HG02678 (cell line): Measurements from ENCODE around the gene NAA35.
"Not testable (repeated sequence)": the region's sequence is repeated elsewhere in the genome, so short reads cannot be mapped to it uniquely, and the experiment has no call there.

Experiments
- ATAC-seq: cut with Tn5 transposase; IDR thresholded peaks from one replicate; pipeline ENCODE4 v1.9.1; 2021; ENCODE audit warnings: mild to moderate bottlenecking, moderate library complexity; ENCODE audit not compliant: unreplicated experiment

Gene NAA35

DNA sequence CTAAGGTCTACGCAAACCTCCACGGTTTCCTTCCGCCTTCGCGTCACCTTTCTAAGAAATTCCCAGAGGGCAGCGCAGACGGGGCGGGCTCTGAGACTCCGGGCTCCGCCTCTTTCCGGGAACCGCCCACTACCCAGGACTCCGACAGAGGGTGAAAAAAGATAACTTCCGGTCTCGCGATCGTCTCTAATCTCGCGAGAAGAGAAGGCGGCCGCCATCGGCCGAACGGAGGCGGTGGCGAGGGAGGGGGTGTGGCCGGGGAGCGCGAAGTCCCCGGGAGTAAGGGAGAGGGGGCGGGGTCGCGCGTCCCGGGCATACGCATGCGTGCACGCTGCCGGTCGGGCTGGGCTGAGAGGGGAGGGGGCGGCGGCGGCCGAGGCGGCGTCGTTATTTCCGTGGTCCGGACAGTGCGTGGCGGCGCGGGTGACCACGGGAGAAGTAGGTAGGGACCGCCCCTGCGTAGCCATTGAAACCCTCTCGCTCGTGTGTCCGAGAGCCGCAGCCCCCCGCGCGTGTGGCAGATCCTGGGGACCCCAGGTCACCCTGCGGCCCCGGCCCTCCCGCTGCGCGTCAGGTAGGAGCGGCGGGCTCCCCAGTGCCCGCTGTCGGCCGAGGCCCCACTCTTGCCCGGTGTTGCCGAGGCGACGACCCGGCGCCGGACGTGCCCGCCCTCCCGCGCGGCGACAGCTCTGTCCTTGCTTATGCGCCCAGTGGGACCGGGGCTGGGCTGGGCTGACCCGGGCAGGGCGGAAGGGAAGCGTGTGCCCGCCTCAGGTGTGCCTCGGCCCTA is at the start of gene NAA35:
TSS of gene NAA35 (plus strand) at position 315 of the 790 bp plus-strand sequence. CDS start 1,014 bp downstream, outside the sequence.
- peak; percentile 87 for ATAC-seq

GRCh38 chr9:85892401-85892800 is 48.5 kb upstream of the NAA35 start:
- no peak for ATAC-seq

GRCh38 chr9:85895685-85896084 is 45.3 kb upstream of the NAA35 start:
- peak; percentile 66 for ATAC-seq

DNA sequence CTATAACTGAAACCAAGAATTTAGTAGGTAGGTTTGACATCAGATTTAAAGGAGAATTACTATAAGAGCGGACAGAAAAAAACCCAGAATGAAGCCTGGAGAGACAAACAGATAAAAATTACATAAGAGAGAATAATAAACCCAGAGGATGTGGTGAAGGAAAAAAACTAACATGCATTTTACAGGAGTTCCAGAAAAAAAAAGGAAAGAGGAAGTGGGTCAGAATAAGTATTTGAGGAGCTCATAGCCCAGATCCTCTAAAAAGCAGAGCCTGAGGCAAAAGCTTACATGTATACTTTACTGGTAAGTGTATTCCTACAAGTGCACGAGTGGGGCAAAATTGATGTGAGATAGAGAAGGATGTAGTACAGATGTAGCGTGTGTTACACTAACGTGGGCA is 43.1 kb upstream of the NAA35 start:
- no peak for ATAC-seq

DNA sequence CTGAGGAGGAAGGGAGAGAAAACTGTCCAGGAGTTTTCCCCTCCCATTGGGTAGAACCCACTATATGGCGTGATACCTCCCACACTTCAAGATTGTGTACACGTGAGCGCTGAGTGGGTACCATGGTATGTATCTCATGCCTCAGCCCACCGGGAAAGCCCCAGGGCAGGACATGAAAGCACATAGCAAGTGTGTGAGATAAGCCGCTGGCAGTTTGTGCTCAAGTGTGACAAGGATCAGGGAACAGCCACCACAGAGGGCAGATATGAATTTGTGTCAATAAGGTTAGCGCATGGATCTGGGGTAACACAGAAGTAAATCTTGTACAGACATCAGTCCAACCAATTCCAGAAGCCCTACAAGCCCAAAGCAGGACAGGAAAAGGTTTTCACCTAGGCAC is 42.6 kb upstream of the NAA35 start:
- no peak for ATAC-seq

DNA sequence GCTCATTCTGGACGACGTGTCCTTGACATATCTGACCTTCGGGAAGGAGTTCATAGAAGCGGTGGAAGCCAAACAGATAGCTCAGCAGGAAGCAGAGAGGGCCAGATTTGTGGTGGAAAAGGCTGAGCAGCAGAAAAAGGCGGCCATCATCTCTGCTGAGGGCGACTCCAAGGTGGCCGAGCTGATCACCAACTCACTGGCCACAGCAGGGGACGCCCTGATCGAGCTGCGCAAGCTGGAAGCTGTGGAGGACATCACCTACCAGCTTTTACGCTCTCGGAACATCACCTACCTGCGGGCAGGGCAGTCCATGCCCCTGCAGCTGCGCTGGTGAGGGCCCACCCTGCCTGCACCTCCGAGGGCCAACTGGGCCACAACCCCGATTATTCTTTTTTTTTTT is 41.6 kb upstream of the NAA35 start:
- no peak for ATAC-seq

DNA sequence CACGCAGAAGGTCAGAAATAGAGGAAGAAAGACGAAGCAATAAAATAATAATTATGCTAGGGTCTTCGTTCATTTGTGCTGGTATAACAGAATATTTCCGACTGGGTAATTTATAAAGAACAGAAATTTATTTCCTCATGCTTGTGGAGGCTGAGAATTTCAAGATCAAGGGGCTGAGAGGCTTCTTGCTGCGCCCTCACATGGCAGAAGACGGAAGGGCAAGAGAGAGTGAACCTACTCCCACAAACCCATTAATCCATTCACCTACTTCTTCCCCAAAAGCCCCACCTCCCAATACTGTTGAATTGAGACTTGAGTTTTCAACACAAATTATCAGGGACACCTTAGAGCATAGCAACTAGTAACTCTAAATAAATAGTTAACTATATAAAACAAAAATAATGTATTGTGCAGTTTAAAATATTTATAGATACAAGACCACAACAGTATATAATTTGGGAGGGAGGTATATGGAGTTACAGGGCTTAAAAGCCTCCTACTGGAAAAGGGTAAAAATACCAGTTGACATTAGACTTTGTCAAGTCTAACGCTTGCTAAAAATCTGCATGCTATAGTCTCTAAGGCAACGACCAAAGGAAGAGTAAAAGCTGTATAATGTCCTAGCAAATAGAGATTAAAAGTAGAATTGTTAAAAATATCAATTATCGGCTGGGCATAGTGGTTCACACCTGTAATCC is 40.3 kb upstream of the NAA35 start:
- ATAC-seq: peak; percentile 57

- no peak for ATAC-seq
These were observed 36.0 kb upstream of the NAA35 start for GRCh38 chr9:85904975-85905374.

DNA sequence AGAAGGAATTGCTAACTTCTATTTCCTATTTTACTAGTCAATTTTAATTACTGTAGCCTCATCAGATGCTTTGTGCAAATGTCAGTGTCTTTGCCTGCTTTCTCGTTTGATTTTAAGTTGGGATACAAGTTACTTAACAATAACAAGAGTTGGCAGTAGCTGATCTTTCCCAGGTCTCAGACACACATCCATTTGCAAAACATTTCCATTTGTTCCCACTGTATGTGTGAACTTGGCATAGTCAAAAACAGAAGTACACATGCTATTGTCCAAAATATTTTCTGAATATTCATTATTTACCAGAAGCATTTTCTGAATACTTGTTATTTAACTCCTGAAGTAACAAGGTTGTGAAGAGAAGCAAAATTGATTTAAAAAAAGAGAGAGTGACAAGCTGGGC is 35.0 kb upstream of the NAA35 start:
- ATAC-seq: no peak

- ATAC-seq: no peak
These were observed 31.6 kb upstream of the NAA35 start for GRCh38 chr9:85909390-85909789.

GRCh38 chr9:85914108-85914507 is 26.8 kb upstream of the NAA35 start:
- ATAC-seq: no peak

DNA sequence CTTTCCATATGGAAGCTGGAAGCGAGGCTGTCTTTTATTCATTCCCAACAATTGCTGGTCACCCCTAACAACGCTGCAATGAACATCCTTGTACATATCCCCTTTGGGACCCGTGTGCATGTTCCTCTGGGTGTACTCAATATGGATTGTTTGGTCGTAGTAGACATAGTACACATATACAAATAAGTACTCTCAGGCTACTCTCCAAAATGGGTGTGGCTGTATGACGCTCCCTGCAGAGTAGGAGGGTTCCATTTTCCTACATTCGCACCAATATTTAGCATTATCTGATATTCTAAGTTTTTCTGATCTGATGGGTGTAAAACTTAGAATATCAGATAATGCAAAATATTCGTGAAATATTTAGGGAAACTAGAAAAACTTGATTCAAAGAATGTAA is 23.2 kb upstream of the NAA35 start:
- no peak for ATAC-seq

DNA sequence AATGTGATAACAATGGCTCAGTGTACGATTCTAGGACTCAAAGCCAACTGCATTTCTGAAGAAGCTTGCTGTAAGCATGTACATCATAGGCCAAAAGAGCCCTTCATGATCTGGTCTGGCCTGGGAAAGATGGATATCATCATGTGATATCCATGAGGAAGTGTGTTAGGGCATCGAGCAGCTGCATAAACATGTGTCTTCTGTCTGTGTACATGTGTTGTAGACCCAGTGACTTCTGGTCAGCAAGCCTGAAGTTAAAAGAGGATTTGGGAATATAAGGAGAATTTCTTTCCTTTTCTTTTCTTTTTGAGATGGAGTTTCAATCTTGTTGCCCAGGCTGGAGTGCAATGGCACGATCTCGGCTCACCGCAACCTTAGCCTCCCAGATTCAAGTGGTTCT is 15.5 kb upstream of the NAA35 start:
- no peak for ATAC-seq

- no peak for ATAC-seq
These were observed 13.9 kb upstream of the NAA35 start for GRCh38 chr9:85927076-85927475.

DNA sequence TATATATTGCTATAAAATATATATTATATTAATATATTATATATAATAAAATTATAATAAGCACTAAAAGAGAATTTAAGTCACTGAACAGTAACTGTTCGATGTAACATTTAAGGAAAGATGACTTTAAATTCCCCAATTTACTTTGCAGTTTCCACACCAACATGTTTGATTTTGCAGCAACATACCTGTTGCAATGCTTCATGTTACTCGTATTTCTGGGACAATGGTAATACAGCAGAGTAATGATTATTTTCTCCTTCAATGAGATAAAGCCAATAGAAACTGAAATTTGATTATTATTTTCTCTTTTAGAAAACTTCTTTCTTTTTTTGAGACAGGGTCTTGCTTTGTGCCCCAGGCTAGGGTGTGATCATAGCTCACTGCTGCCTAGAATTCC is 9.5 kb upstream of the NAA35 start:
- ATAC-seq: no peak

- ATAC-seq: not testable (repeated sequence)
These were observed 5.0 kb upstream of the NAA35 start for GRCh38 chr9:85935950-85936349.

- no peak for ATAC-seq
These were observed 593 bp upstream of the NAA35 start for GRCh38 chr9:85940275-85940831.

DNA sequence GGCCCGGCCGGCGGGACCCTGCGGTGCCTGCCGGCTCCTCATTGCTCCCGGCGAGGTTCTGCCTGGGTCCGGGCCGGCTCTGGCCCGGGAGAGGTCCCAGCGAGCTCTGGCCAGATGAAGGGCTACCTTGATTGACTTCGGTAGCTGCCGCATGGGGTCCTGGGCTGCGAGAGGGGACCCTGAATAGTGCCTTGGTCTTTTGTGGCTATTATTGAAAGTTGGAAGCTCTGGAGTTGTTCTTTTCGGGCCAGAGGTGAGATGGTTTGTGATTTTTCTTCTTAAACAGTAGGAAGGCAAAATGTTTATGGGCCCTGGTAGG is 635 bp downstream of the NAA35 start:
- ATAC-seq: no peak

DNA sequence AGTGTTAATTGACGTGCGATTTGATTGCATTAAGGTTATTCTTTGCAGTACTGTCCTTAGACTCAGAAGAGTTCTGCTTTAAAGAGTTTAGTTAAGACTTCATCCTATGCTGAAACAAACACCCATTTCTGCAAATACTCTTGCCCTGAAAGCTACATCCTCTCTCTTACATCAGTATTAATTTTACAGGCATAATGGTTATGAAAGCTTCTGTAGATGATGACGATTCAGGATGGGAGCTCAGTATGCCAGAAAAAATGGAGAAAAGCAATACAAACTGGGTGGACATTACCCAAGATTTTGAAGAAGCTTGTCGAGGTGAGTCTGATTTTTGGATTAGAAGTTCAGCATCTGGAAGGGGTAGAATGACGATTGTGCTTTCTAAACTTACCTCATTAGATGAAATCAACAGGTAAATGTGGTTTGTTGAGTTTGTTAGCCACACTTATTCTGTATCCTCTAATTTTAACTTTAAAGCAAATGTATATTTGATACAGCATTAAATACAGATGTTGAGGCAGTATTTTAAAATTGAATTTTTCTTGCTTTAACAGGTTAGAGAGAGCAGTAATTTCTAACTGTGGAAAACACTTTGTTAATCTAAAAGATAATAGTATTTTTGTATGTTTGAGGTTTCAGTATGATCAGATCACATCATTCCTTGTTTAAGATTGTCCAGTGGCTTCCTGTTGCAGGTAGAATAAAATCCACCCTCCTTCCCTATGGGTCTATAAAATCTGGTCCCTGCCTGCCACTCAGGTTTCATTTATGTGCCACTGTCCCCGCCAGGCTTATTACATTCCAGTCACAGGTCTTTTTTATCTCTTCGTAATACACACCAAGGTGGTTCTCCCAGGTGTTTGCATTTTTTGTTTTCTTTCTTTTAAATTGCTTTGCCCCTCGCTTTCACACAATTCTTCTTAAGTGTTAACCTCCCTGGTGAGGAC is 1.3 kb downstream of the NAA35 start:
- ATAC-seq: no peak

- ATAC-seq: no peak
These were observed 2.2 kb downstream of the NAA35 start for GRCh38 chr9:85942913-85943709.
